Posterior cingulate gyrus (tissue), 11 donors: ENCODE results near the gene FCAMR.

ENCODE experiments used
- DNase-seq, 10 donors: peaks; one replicate each; pipeline versions ENCODE4 v3.0.0 to v3.0.0-alpha.2; 2020 to 2021; ENCODE audit warnings: mixed read lengths in 3 of 10
- intact Hi-C: fragments of 100-400 bp; cut with DNase I; formaldehyde crosslinking; loops from one replicate; pipeline ENCODE4 v1.15.1; 2023

FCAMR gene

GRCh38 chr1:207000651-207001291, 30.5 kb upstream of the FCAMR start:
- intact Hi-C loops, result no loop called here
- no peak for DNase-seq

GRCh38 chr1:206998816-206999215, 28.6 kb upstream of the FCAMR start:
- no peak for DNase-seq
- intact Hi-C loops, result no loop called here

- DNase-seq, result no peak
- intact Hi-C loops, result no loop called here
Observed at GRCh38 chr1:206992790-206993189, 22.5 kb upstream of the FCAMR start.

GRCh38 chr1:206987873-206988272, 17.6 kb upstream of the FCAMR start:
- intact Hi-C loops, result loop anchor here (10.0 kb wide), 1 partner anchor 493 kb away; no protein-coding TSS in a partner anchor
- DNase-seq, result no peak

GRCh38 chr1:206986885-206987284, 16.6 kb upstream of the FCAMR start:
- DNase-seq, result no peak
- intact Hi-C loops, result loop anchor here (10.0 kb wide), 1 partner anchor 492 kb away; no protein-coding TSS in a partner anchor

GRCh38 chr1:206986402-206986801, 16.1 kb upstream of the FCAMR start:
- intact Hi-C loops, result loop anchor here (10.0 kb wide), 1 partner anchor 492 kb away; no protein-coding TSS in a partner anchor
- no peak for DNase-seq

GRCh38 chr1:206985162-206985749, 15.0 kb upstream of the FCAMR start:
- intact Hi-C loops, result loop anchor here (10.0 kb wide), 1 partner anchor 490 kb away; no protein-coding TSS in a partner anchor
- DNase-seq, result no peak

GRCh38 chr1:206982216-206982615, 12.0 kb upstream of the FCAMR start:
- DNase-seq, result peak in 8 of 10 donors; percentile 16 to 93 (median 66)
- intact Hi-C loops, result loop anchor here (2.0 to 10.0 kb wide), 3 partner anchors 250 to 487 kb away; partner anchors contain the start of gene DYRK3

GRCh38 chr1:206979379-206980043, 9.3 kb upstream of the FCAMR start:
- intact Hi-C loops, result loop anchor here (5.0 to 10.0 kb wide), 2 partner anchors 247 to 485 kb away; no protein-coding TSS in a partner anchor
- DNase-seq, result no peak

- DNase-seq, result no peak
- intact Hi-C loops, result no loop called here
Observed at GRCh38 chr1:206978259-206978658, 8.0 kb upstream of the FCAMR start.

GRCh38 chr1:206975306-206975705, 5.0 kb upstream of the FCAMR start:
- intact Hi-C loops, result no loop called here
- DNase-seq, result no peak

- intact Hi-C loops, result no loop called here
- no peak for DNase-seq
Observed at GRCh38 chr1:206974140-206974539, 3.9 kb upstream of the FCAMR start.

- no peak for DNase-seq
- intact Hi-C loops, result no loop called here
Observed at GRCh38 chr1:206972728-206973127, 2.5 kb upstream of the FCAMR start.

- intact Hi-C loops, result no loop called here
Observed at GRCh38 chr1:206971029-206971655, 882 bp upstream of the FCAMR start.

GRCh38 chr1:206969090-206969489, 1.2 kb downstream of the FCAMR start:
- no peak for DNase-seq
- intact Hi-C loops, result no loop called here

More at GRCh38 chr1:206971029-206971655, 882 bp upstream of the FCAMR start:
- DNase-seq, result no peak

GRCh38 chr1:206967096-206967849, 3.0 kb downstream of the FCAMR start:
- intact Hi-C loops, result no loop called here
- no peak for DNase-seq

- intact Hi-C loops, result no loop called here
Observed at GRCh38 chr1:206965781-206966180, 4.5 kb downstream of the FCAMR start.

GRCh38 chr1:206963740-206964139, 6.5 kb downstream of the FCAMR start:
- intact Hi-C loops, result no loop called here
- DNase-seq, result no peak

More at GRCh38 chr1:206965781-206966180, 4.5 kb downstream of the FCAMR start:
- no peak for DNase-seq

- DNase-seq, result no peak
- intact Hi-C loops, result no loop called here
Observed at GRCh38 chr1:206963119-206963712, 7.0 kb downstream of the FCAMR start.

GRCh38 chr1:206962272-206962671, 8.0 kb downstream of the FCAMR start:
- no peak for DNase-seq
- intact Hi-C loops, result no loop called here
